ENCODE results near the gene BICD2. TPM values are rescaled to one million over a fixed set of nuclear protein-coding genes. Genes with fewer than 3 reads are reported as not detected.

The BICD2 gene
- total and polyA plus RNA-seq, 2 of the 8 experiments (the other 6 are each of a cell fraction or from before 2014, with no cell fraction given): 6.6 to 22.8 TPM

GRCh38 chr9:92794426-92794825 is 29.8 kb upstream of the BICD2 start:
- no peak overlapping the region for H2AFZ ChIP-seq (ENCODE audit: low read length)
- H3K23me2 ChIP-seq (ENCODE audit: low read depth, low read length): no peaks in the 10 kb centered on the region
- H3K36me3 ChIP-seq (ENCODE audit: control insufficient read depth in 2 of 4, insufficient read depth in 4 of 4, low read length in 3 of 4): no peaks in the 10 kb centered on the region
- no peaks in the 10 kb centered on the region for H3K9me3 ChIP-seq (ENCODE audit: insufficient read depth in 2 of 2, low read depth in 1 of 2, low read length in 1 of 2)
- no peak for DNase-seq (ENCODE audit: low read depth in 1 of 2, low spot score in 2 of 2)
- CTCF ChIA-PET (ENCODE audit: partially characterized antibody): interaction anchor here (1.0 to 11.7 kb wide), 3 partner anchors 64 to 77 kb away, joined by 3 to 236 read pairs (median 142); no protein-coding TSS in a partner anchor
- peaks cover 0 to 2% (median 1%) of the 10 kb centered on the region in 4 experiments; a peak in 1 of 7 replicates for H3K4me1 ChIP-seq (replicated peaks in 1 of 4; ENCODE audit: control insufficient read depth in 3 of 4, insufficient read depth in 4 of 4, low read length in 3 of 4)
- H3K4ac ChIP-seq (replicated peaks; ENCODE audit: insufficient read length, low read depth, low read length): no peak overlapping the region
- H3K9ac ChIP-seq (replicated peaks in 1 of 4; ENCODE audit: extremely low read depth in 1 of 4, low read depth in 3 of 4, low read length in 3 of 4): no peak overlapping the region
- H4K91ac ChIP-seq (replicated peaks; ENCODE audit: insufficient read length, low read length): no peak overlapping the region
- H2AK5ac ChIP-seq (ENCODE audit: low read depth, low read length): no peak overlapping the region
- H4K5ac ChIP-seq (ENCODE audit: insufficient read length, low read depth, low read length): no peak overlapping the region
- H4K8ac ChIP-seq (ENCODE audit: extremely low read depth, insufficient read depth, low read length): no peak overlapping the region
- no peak for FAIRE-seq
- WGBS, 2 experiments (ENCODE audit: extremely low coverage in 1 of 2, insufficient coverage in 1 of 2, insufficient read length in 1 of 2, insufficient replicate concordance in 2 of 2, low coverage in 1 of 2, low lambda C conversion rate in 2 of 2, missing lambda C conversion rate in 1 of 2): 87% methylated on average over 7 of the region's 7 CpGs; no CpG with 5 or more reads in 1 of the 2 experiments
- POLR2A ChIA-PET (ENCODE audit: partially characterized antibody): no interaction called here
- no peaks in the 10 kb centered on the region for H4K20me1 ChIP-seq (replicated peaks in 1 of 2; ENCODE audit: control insufficient read depth in 1 of 2, insufficient read depth in 2 of 2, low read length in 2 of 2)
- no peak overlapping the region for H2BK120ac ChIP-seq (replicated peaks; ENCODE audit: low read depth, low read length)
- no peak overlapping the region for H3K14ac ChIP-seq (ENCODE audit: insufficient read length)
- H2BK12ac ChIP-seq (ENCODE audit: low read depth, low read length): no peak overlapping the region
- H3K79me1 ChIP-seq (ENCODE audit: low read depth, low read length): no peaks in the 10 kb centered on the region
- no peak overlapping the region for H2BK20ac ChIP-seq (ENCODE audit: low read length)
- H3K4me3 ChIP-seq (ENCODE audit: extremely low read depth in 1 of 4, insufficient read depth in 2 of 4, low read depth in 3 of 4, low read length in 4 of 4): no peak overlapping the region
- H3K56ac ChIP-seq (replicated peaks; ENCODE audit: insufficient read length, low read depth, low read length): no peak overlapping the region
- H3K18ac ChIP-seq (ENCODE audit: extremely low read depth, low read length): no peak overlapping the region
- H3K27me3 ChIP-seq (replicated peaks in 1 of 4; ENCODE audit: control insufficient read depth in 3 of 4, extremely low read depth in 1 of 4, insufficient read depth in 3 of 4, low read length in 3 of 4): no peaks in the 10 kb centered on the region; a peak in 1 of 7 replicates
- no peak overlapping the region for H3K4me2 ChIP-seq (ENCODE audit: insufficient read depth in 1 of 2, low read depth in 2 of 2, low read length in 2 of 2)
- H3K27ac ChIP-seq (ENCODE audit: low read depth, low read length): no peak overlapping the region
- H3K79me2 ChIP-seq (ENCODE audit: control insufficient read depth in 1 of 2, insufficient read depth in 2 of 2, low read length in 2 of 2): no peaks in the 10 kb centered on the region
- H2BK15ac ChIP-seq (ENCODE audit: low read length): no peak overlapping the region
- H3K23ac ChIP-seq (ENCODE audit: insufficient read length): no peak overlapping the region
- H2BK5ac ChIP-seq (ENCODE audit: low read depth, low read length): no peak overlapping the region
- no peak for TF ChIP-seq POLR2A (IDR thresholded peaks at IDR 0.05; ENCODE audit: control extremely low read depth in 1 of 2, low read depth in 2 of 2, low read length in 2 of 2)
- TF ChIP-seq TBP (IDR thresholded peaks at IDR 0.05; ENCODE audit: low read depth, low read length): no peak
- TF ChIP-seq POU5F1 (IDR thresholded peaks at IDR 0.05; ENCODE audit: low read depth, low read length): no peak
- no peak for TF ChIP-seq SAP30 (IDR thresholded peaks at IDR 0.05; ENCODE audit: insufficient read depth, insufficient replicate concordance, low read length)
- no peak for TF ChIP-seq HDAC2 (IDR thresholded peaks at IDR 0.05; ENCODE audit: borderline replicate concordance in 1 of 2, low read depth in 2 of 2, low read length in 2 of 2)
- no peak for TF ChIP-seq CTBP2 (IDR thresholded peaks at IDR 0.05; ENCODE audit: borderline replicate concordance, insufficient read depth, insufficient read length, low read length)
- no peak for TF ChIP-seq EP300 (IDR thresholded peaks at IDR 0.05; ENCODE audit: borderline replicate concordance in 1 of 2, low read depth in 2 of 2, low read length in 2 of 2)
- TF ChIP-seq CHD2 (IDR thresholded peaks at IDR 0.05; ENCODE audit: low read length): no peak
- TF ChIP-seq CREB1 (IDR thresholded peaks at IDR 0.05): no peak
- no peak for TF ChIP-seq E2F6 (IDR thresholded peaks at IDR 0.05)
- TF ChIP-seq SP1 (IDR thresholded peaks at IDR 0.05; ENCODE audit: low read depth, low read length): no peak
- TF ChIP-seq TAF7 (optimal IDR thresholded peaks at IDR 0.05; ENCODE audit: borderline replicate concordance, low read depth, low read length): no peak
- no peak for TF ChIP-seq SUZ12 (IDR thresholded peaks at IDR 0.05; ENCODE audit: low read length)
- no peak for TF ChIP-seq GABPA (IDR thresholded peaks at IDR 0.05; ENCODE audit: borderline replicate concordance, insufficient read depth, low read length)

Measured in H1 (cell line).